ENCODE results near the gene HNRNPAB.

GRCh38 chr5:178221853-178222252 is 17.5 kb downstream of the HNRNPAB start:
- TF ChIP-seq POLR2A (IDR thresholded peaks at IDR 0.05) (no peak), CTCF (IDR thresholded peaks at IDR 0.05 in 8 of 11, conservative IDR thresholded peaks at IDR 0.05 in 3 of 11) (no peak)
